HG03442 (cell line): ENCODE data around the gene FN1.
"Not testable (repeated sequence)": the region's sequence is repeated elsewhere in the genome, so short reads cannot be mapped to it uniquely, and the experiment has no call there.

Experiments
- ATAC-seq: cut with Tn5 transposase; IDR thresholded peaks from one replicate; pipeline ENCODE4 v1.9.1; 2021; ENCODE audit warnings: mild to moderate bottlenecking, moderate library complexity; ENCODE audit not compliant: unreplicated experiment

FN1 gene

GRCh38 chr2:215369181-215369760 lies 66.6 kb downstream of the FN1 start:
- ATAC-seq, result no peak

- ATAC-seq, result no peak
Measured at GRCh38 chr2:215368493-215368809, 67.4 kb downstream of the FN1 start.

GRCh38 chr2:215367662-215368492 lies 68.0 kb downstream of the FN1 start:
- no peak for ATAC-seq

- no peak for ATAC-seq
Measured at GRCh38 chr2:215366440-215367032, 69.3 kb downstream of the FN1 start.

- ATAC-seq, result peak; percentile 50
Measured at GRCh38 chr2:215365184-215365658, 70.6 kb downstream of the FN1 start.

GRCh38 chr2:215364157-215365155 lies 71.4 kb downstream of the FN1 start:
- no peak for ATAC-seq

GRCh38 chr2:215363461-215364156 lies 72.3 kb downstream of the FN1 start:
- ATAC-seq, result no peak

GRCh38 chr2:215363039-215363438 lies 72.8 kb downstream of the FN1 start:
- ATAC-seq, result no peak

GRCh38 chr2:215362562-215362904 lies 73.3 kb downstream of the FN1 start:
- ATAC-seq, result no peak

GRCh38 chr2:215361876-215362561 lies 73.8 kb downstream of the FN1 start:
- ATAC-seq, result no peak

- ATAC-seq, result no peak
Measured at GRCh38 chr2:215361211-215361875, 74.5 kb downstream of the FN1 start.

GRCh38 chr2:215360596-215360995 lies 75.3 kb downstream of the FN1 start:
- ATAC-seq, result no peak

- ATAC-seq, result not testable (repeated sequence)
Measured at GRCh38 chr2:215360059-215360458, 75.8 kb downstream of the FN1 start.

- ATAC-seq, result no peak
Measured at GRCh38 chr2:215359576-215359922, 76.3 kb downstream of the FN1 start.

- ATAC-seq, result no peak
Measured at GRCh38 chr2:215358891-215359575, 76.8 kb downstream of the FN1 start.

GRCh38 chr2:215358312-215358845 lies 77.5 kb downstream of the FN1 start:
- ATAC-seq, result no peak

GRCh38 chr2:215357660-215358059 lies 78.2 kb downstream of the FN1 start:
- no peak for ATAC-seq

- no peak for ATAC-seq
Measured at GRCh38 chr2:215356948-215357461, 78.9 kb downstream of the FN1 start.
